ENCODE data around the gene ASB1. TPM values are rescaled to one million over a fixed set of nuclear protein-coding genes. Genes with fewer than 3 reads are reported as not detected.

Gene ASB1
- total RNA-seq, 1 donor: 27.9 TPM

- Histone ChIP-seq H3K9me3 (ENCODE audit: low read depth, low read length) (no peaks in the 10 kb centered on the region), H3K4me2 (ENCODE audit: insufficient read depth, low read length) (peak overlapping the region; percentile 26), H3K79me2 (ENCODE audit: insufficient read depth, low read length) (peaks cover 8% of the 10 kb centered on the region), H3K4me3 (ENCODE audit: insufficient read depth, low read length) (no peak overlapping the region), H2AFZ (ENCODE audit: low read length) (no peak overlapping the region), H3K27ac (ENCODE audit: low read depth, low read length) (peak overlapping the region; percentile 93), H4K20me1 (ENCODE audit: insufficient read depth, low read length) (no peaks in the 10 kb centered on the region), H3K27me3 (ENCODE audit: insufficient read depth, low read length) (no peaks in the 10 kb centered on the region), H3K4me1 (ENCODE audit: insufficient read depth, low read length) (peaks cover 50% of the 10 kb centered on the region), H3K36me3 (ENCODE audit: insufficient read depth, low read length) (no peaks in the 10 kb centered on the region)
- no peak for DNase-seq (ENCODE audit: insufficient read length, low spot score, missing footprints)
- TF ChIP-seq CTCF (IDR thresholded peaks at IDR 0.05; ENCODE audit: extremely low read depth, low read depth, low read length): no peak
Measured at GRCh38 chr2:238380336-238380735, 46.4 kb upstream of the ASB1 start.

- TF ChIP-seq CTCF (IDR thresholded peaks at IDR 0.05; ENCODE audit: extremely low read depth, low read depth, low read length): no peak
- Histone ChIP-seq H3K4me2 (ENCODE audit: insufficient read depth, low read length) (peak overlapping the region; percentile 26), H2AFZ (ENCODE audit: low read length) (no peak overlapping the region), H3K79me2 (ENCODE audit: insufficient read depth, low read length) (peaks cover 8% of the 10 kb centered on the region), H3K36me3 (ENCODE audit: insufficient read depth, low read length) (no peaks in the 10 kb centered on the region), H3K4me3 (ENCODE audit: insufficient read depth, low read length) (no peak overlapping the region), H3K4me1 (ENCODE audit: insufficient read depth, low read length) (peaks cover 50% of the 10 kb centered on the region), H4K20me1 (ENCODE audit: insufficient read depth, low read length) (no peaks in the 10 kb centered on the region), H3K27ac (ENCODE audit: low read depth, low read length) (peak overlapping the region; percentile 93), H3K9me3 (ENCODE audit: low read depth, low read length) (no peaks in the 10 kb centered on the region), H3K27me3 (ENCODE audit: insufficient read depth, low read length) (no peaks in the 10 kb centered on the region)
- peak; percentile 87 for DNase-seq (ENCODE audit: insufficient read length, low spot score, missing footprints)
Measured at GRCh38 chr2:238380785-238381184, 45.9 kb upstream of the ASB1 start.

- Histone ChIP-seq H3K4me1 (ENCODE audit: insufficient read depth, low read length) (peaks cover 47% of the 10 kb centered on the region), H3K4me2 (ENCODE audit: insufficient read depth, low read length) (no peak overlapping the region), H3K36me3 (ENCODE audit: insufficient read depth, low read length) (no peaks in the 10 kb centered on the region), H3K9me3 (ENCODE audit: low read depth, low read length) (no peaks in the 10 kb centered on the region), H3K4me3 (ENCODE audit: insufficient read depth, low read length) (no peak overlapping the region), H4K20me1 (ENCODE audit: insufficient read depth, low read length) (no peaks in the 10 kb centered on the region), H3K27me3 (ENCODE audit: insufficient read depth, low read length) (no peaks in the 10 kb centered on the region), H3K27ac (ENCODE audit: low read depth, low read length) (peak overlapping the region; percentile 11), H3K79me2 (ENCODE audit: insufficient read depth, low read length) (peaks cover 6% of the 10 kb centered on the region), H2AFZ (ENCODE audit: low read length) (no peak overlapping the region)
- TF ChIP-seq CTCF (IDR thresholded peaks at IDR 0.05; ENCODE audit: extremely low read depth, low read depth, low read length): no peak
- DNase-seq (ENCODE audit: insufficient read length, low spot score, missing footprints): no peak
Measured at GRCh38 chr2:238381341-238382115, 45.2 kb upstream of the ASB1 start.

GRCh38 chr2:238382381-238382781 lies 44.3 kb upstream of the ASB1 start:
- no peak for TF ChIP-seq CTCF (IDR thresholded peaks at IDR 0.05; ENCODE audit: extremely low read depth, low read depth, low read length)
- Histone ChIP-seq H3K9me3 (ENCODE audit: low read depth, low read length) (no peaks in the 10 kb centered on the region), H3K36me3 (ENCODE audit: insufficient read depth, low read length) (no peaks in the 10 kb centered on the region), H3K4me1 (ENCODE audit: insufficient read depth, low read length) (peaks cover 39% of the 10 kb centered on the region), H3K27me3 (ENCODE audit: insufficient read depth, low read length) (no peaks in the 10 kb centered on the region), H3K79me2 (ENCODE audit: insufficient read depth, low read length) (peaks cover 6% of the 10 kb centered on the region), H4K20me1 (ENCODE audit: insufficient read depth, low read length) (no peaks in the 10 kb centered on the region), H3K27ac (ENCODE audit: low read depth, low read length) (peak overlapping the region; percentile 29), H2AFZ (ENCODE audit: low read length) (no peak overlapping the region), H3K4me2 (ENCODE audit: insufficient read depth, low read length) (no peak overlapping the region), H3K4me3 (ENCODE audit: insufficient read depth, low read length) (no peak overlapping the region)
- DNase-seq (ENCODE audit: insufficient read length, low spot score, missing footprints): no peak
